H54 (cell line): ENCODE results near the gene GPRIN3.

Source experiments
- DNase-seq: peaks from one replicate; pipeline ENCODE4 v3.0.0; 2011; ENCODE audit warnings: low spot score, mixed read lengths; ENCODE audit not compliant: insufficient read length
- FAIRE-seq: peaks from 3 replicates; lab custom pipeline; 2011; peaks lifted over from hg19 to GRCh38; lab: Jason Lieb, UNC
- POLR2A ChIP-seq: IDR thresholded peaks from 2 replicates; pipeline ENCODE4 v1.6.1; 2011; ENCODE audit warnings: low read depth, mild to moderate bottlenecking, low read length

The GPRIN3 gene

GRCh38 chr4:89303177-89303576 lies 4.4 kb downstream of the GPRIN3 start:
- DNase-seq (no peak), FAIRE-seq (no peak)
- no peak for TF ChIP-seq POLR2A

GRCh38 chr4:89301902-89302301 lies 5.7 kb downstream of the GPRIN3 start:
- DNase-seq = no peak
- TF ChIP-seq POLR2A = no peak
- FAIRE-seq = no peak

DNA sequence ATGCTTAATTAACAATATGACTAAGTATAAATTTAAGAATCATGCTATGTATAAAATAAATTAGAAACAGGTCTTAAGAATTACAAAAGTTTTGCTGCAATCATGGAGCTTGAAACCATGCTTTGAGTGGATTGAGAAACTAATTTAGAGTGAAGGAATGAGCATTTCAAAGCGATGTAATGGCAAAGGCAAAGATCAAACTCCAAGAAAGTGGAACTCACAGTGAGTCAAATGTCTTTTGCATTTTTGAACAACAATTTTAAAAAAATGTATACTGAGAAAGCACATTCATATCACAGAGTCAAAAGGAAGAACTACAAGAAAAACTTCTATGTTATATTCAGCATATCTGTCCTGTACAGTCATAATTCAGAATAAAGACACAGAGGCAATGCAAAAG lies 6.6 kb downstream of the GPRIN3 start:
- DNase-seq (no peak), FAIRE-seq (no peak)
- no peak for TF ChIP-seq POLR2A

DNA sequence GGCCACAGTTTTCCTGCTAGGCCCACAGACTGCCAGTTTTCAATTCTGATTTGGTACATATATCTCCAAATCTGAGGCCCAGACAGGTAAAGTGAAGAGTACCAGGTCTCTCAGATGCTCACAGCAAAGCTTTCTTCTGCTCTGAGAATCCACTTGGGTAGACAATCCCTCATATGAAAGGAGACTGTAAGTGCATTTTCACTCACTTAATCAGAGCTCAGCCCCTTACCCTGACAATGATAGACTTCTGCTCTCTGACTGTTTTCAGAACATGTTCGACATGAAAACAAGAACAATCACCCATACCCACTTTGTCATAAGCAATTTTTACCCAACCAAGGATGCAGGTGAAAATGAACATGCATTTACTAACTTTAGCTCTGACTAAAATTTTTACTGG lies 7.1 kb downstream of the GPRIN3 start:
- TF ChIP-seq POLR2A = no peak
- DNase-seq (no peak), FAIRE-seq (no peak)

DNA sequence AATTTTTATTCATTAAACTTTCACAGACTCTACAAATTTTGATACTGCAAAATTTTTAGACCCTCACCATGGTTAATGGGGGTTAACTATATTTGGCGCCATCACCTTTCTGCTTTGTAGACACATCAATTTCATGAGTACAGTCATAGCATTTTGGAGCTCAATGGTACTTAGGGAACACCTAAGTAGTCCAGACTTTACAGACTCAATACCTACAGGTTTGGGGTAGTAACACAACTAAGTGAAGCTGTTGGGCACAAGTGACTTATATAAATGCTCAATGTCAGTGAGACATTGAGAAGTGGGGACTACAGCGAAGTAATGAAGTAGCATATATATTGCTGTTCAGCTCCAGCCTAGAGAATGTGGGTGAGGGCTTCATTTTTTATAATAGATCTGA lies 7.5 kb downstream of the GPRIN3 start:
- DNase-seq (no peak), FAIRE-seq (no peak)
- TF ChIP-seq POLR2A = no peak

- FAIRE-seq (no peak), DNase-seq (no peak)
- TF ChIP-seq POLR2A = no peak
These were observed 8.3 kb downstream of the GPRIN3 start for GRCh38 chr4:89299153-89299791.

DNA sequence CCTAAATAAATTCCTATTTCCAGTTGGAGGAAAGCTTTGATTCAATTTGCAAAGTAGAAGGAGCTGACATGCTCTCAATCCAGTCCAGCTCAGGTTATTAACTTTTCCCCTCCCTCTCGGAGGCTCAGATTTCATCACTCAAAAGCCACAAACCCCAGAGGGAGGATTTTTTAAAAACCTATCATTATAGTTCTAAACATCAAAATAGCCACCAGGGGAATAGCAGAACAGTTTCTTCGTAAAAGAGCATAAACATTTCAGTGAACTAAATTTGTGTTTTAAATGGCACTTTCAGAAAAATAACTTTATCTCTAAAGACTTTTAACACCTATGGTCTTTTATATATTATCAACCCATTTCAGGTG lies 8.8 kb downstream of the GPRIN3 start:
- no peak for DNase-seq
- no peak for FAIRE-seq
- no peak for TF ChIP-seq POLR2A

DNA sequence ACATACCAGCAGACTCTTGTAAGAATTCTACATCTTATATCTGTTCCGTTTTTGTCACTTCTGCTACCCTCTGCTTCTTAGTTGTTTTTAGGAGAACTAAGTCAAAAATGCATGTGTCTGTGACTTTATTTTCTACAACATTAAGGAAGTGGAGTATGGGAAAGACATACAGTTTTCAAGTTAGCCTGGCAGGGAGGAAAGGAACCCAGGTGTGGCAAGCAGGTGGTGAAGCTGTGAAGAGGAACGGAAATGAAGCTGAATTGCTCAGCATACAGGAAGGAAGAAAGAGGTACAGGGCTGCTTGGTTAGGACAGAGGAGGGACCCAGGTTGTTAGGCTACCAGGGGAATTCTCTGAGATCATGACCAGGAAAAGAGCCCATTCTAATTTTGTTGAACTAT lies 9.4 kb downstream of the GPRIN3 start:
- FAIRE-seq (no peak), DNase-seq (no peak)
- TF ChIP-seq POLR2A = no peak

DNA sequence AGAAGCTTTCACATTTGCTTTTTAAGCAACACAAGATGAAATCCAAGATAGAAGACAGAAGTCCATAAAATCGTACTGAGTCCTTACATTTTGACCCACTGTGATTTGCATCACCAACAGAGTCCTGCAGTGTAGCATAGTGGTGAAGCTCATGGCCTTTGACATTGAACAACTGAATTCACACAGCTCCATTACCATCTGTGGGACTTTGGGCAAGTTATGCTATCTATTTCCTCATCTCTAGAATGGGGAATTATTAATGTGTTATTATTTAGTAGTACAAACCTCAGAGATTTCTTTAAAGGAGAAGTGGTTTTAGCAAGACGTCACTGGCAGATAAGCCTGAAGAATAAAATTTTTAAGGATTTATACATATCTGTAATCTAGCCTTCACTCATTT lies 10.7 kb downstream of the GPRIN3 start:
- no peak for FAIRE-seq
- no peak for TF ChIP-seq POLR2A
- DNase-seq = no peak

- FAIRE-seq = no peak
These were observed 11.2 kb downstream of the GPRIN3 start for GRCh38 chr4:89296399-89296798.

DNA sequence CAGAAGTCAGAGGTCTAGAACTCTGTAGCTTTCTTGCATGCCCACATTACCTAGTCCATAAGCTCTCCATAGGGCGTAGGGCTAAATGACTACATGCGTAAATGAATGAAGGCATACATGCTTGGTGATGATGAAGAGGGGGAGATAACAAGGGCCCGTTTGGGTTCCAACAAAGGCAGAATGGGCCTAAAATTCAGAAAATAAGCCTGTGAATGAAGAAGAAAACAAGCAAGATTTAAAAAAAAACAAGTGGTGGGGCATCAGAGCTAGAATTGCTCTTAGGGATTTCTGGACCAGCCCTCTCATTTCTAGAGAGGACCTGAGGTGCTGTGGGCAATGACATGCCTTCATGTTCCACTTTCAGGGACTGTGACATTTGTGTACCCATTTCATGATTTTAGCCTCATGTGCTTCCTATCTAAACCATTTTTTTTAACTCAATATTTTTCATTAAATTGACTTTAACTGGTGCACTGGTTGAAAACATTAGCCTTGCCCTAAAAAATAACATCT lies 12.1 kb downstream of the GPRIN3 start:
- no peak for DNase-seq
- TF ChIP-seq POLR2A = no peak
- no peak for FAIRE-seq

More at GRCh38 chr4:89296399-89296798, 11.2 kb downstream of the GPRIN3 start:
- no peak for DNase-seq
- no peak for TF ChIP-seq POLR2A

- no peak for TF ChIP-seq POLR2A
- FAIRE-seq = no peak
- no peak for DNase-seq
These were observed 12.9 kb downstream of the GPRIN3 start for GRCh38 chr4:89294573-89295269.

DNA sequence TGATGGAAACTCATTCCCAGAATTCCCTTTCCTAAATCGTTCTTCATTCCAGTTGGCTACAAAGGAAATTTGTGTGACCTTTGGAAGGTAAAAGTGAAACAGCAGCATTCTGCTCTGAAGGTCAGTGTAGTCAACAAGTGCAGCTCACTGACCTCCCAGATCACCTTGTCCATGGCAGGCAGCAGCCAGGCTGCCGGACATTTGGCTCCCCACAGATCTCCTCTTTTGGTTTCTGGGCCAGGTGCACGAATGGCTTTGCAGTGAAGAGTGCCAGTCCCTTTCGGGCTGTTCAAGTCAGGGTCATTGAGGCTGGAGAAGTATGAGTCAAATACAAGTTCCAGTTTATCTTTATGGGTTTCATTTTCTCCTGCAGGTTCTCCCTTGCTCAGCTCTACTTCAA lies 14.3 kb downstream of the GPRIN3 start:
- FAIRE-seq (no peak), DNase-seq (no peak)
- no peak for TF ChIP-seq POLR2A

GRCh38 chr4:89290727-89291516 lies 16.7 kb downstream of the GPRIN3 start:
- DNase-seq = no peak
- no peak for TF ChIP-seq POLR2A
- FAIRE-seq = no peak
